Heart left ventricle (tissue), 16 donors: ENCODE data around the gene PILRA. TPM values are rescaled to one million over a fixed set of nuclear protein-coding genes. Genes with fewer than 3 reads are reported as not detected.
"Not testable (repeated sequence)": the region's sequence is repeated elsewhere in the genome, so short reads cannot be mapped to it uniquely, and the experiment has no call there.

ENCODE experiments used
- ATAC-seq, 4 donors: fragments of 200-7000 bp; cut with Tn5 transposase; one replicate each; pipeline ENCODE4 v1.9.1; 2020 to 2022; ENCODE audit warnings: moderate library complexity in 4 of 4, mild to moderate bottlenecking in 3 of 4, moderate number of reproducible peaks in 1 of 4
- DNase-seq, 5 donors: peaks; one replicate each; pipeline ENCODE4 v3.0.0-alpha.2; 2020
- H3K27ac ChIP-seq, 12 donors: fragments of 200-600 bp; sonication (generic) in 4 of 12; one replicate each; pipeline versions ENCODE4 v1.5.0 to v1.8.0; 2016 to 2022; ENCODE audit warnings: mild to moderate bottlenecking in 2 of 12
- H3K27me3 ChIP-seq, 9 donors: fragments of 200-600 bp; sonication (generic) in 2 of 9; one replicate each; pipeline versions ENCODE4 v1.5.1 to v1.8.0; 2016 to 2022; ENCODE audit warnings: mild to moderate bottlenecking in 3 of 9
- H3K36me3 ChIP-seq, 9 donors: fragments of 200-600 bp; sonication (generic) in 2 of 9; one replicate each; pipeline versions ENCODE4 v1.5.0 to v1.8.0; 2018 to 2022; ENCODE audit warnings: mild to moderate bottlenecking in 2 of 9
- H3K4me1 ChIP-seq, 12 donors: fragments of 200-600 bp; sonication (generic) in 4 of 12; one replicate each; pipeline versions ENCODE4 v1.5.0 to v1.8.0; 2016 to 2022; ENCODE audit warnings: mild to moderate bottlenecking in 3 of 12
- H3K4me3 ChIP-seq, 12 donors: fragments of 200-600 bp; sonication (generic) in 4 of 12; one replicate each; pipeline versions ENCODE4 v1.5.0 to v1.8.0; 2017 to 2022; ENCODE audit warnings: mild to moderate bottlenecking in 9 of 12, moderate library complexity in 4 of 12
- H3K9me3 ChIP-seq, 12 donors: fragments of 200-600 bp; sonication (generic) in 4 of 12; one replicate each; pipeline versions ENCODE4 v1.5.0 to v1.8.0; 2016 to 2022; ENCODE audit warnings: mild to moderate bottlenecking in 1 of 12
- POLR2A ChIP-seq, 2 donors: fragments of 450-650 bp; IDR thresholded peaks; one replicate each; pipeline ENCODE4 v1.6.1; 2017; ENCODE audit warnings: antibody characterized with exemption in 2 of 2, mild to moderate bottlenecking in 2 of 2, moderate library complexity in 2 of 2
- WGBS, 4 donors: extraction: QIAGEN DNeasy Blood & Tissue Kit in 2 of 4; methylation state at CpG; one replicate each; pipeline versions ENCODE4 v1.1.5 to v1.1.7; 2013 to 2018; 5-methylcytosine and 5-hydroxymethylcytosine counted together
- intact Hi-C, 10 donors: fragments of 100-400 bp; cut with DNase I; formaldehyde crosslinking; loops; one replicate each; pipeline versions ENCODE4 v1.11.1 to v1.14.2; 2022
- polyA plus RNA-seq, 2 donors: library from polyadenylated mRNA; stranded (reverse); fragments of 200-250 nt; gene quantifications; one replicate each; pipeline ENCODE4 v1.2.3, GENCODE V29; 2013
- total RNA-seq, 9 donors: library from RNA; depleted of rRNA in 2 of 9; stranded (reverse); fragments of >200 nt in 2 of 9; fragmentation: NEBNext Ultra II Directional in 3 of 9; extraction: Animal tissue kit (Norgen Biotek cat#: 25700) in 3 of 9; gene quantifications; one replicate each; pipeline versions ENCODE4 v1.1.0 to v1.2.4, GENCODE V29; 2016 to 2023
- TF ChIP-seq, protein P1 (sequence below), 12 donors: fragments of 200-600 bp; sonication (generic) in 4 of 12; IDR thresholded peaks; one replicate each; pipeline versions ENCODE4 v1.5.0 to v1.8.0; 2018 to 2022; ENCODE audit warnings: antibody characterized with exemption in 12 of 12, mild to moderate bottlenecking in 5 of 12
- donor health status: ischemic (EF 13 %, LVEDD 7.1; RV severe dilation, severe dysfunction).
- donor health status: healthy with polysubstance abuse.
- donor health status: DM: no; HTN: yes; CAD: no.
- donor health status: DM: no; HTN: no; CAD: no.
- donor health status: ischemic (EF 25% LVEDD 6.9; RV normal size, moderate dysfunction).
- donor health status: ischemic (EF 25% LVEDD 5.7; RV mildly dilated, moderate dysfunction).
- donor health status: healthy.
- donor health status: DM: yes; HTN: yes; CAD: no.
- donor health status: ischemic (EF 35%, LVEDD 5.7; RV mildly dilated, moderate dysfunction).
- donor health status: nonischemic (EF 11% LVEDD 7.7; RV severe dilation, severe dysfunction).
- donor health status: DM: yes; HTN: yes; CAD: no.
- donor health status: PGD.
- donor health status: ischemic (EF 29% LVEDD 5.4; RV normal size, mild dysfunction).
- donor health status: nonischemic (EF 23%, LVEDD 6.1; RV moderate dilation, normal function).

PILRA gene
- total and polyA plus RNA-seq, 11 donors: 0.69 to 30.5 (median 3.4) TPM

DNA sequence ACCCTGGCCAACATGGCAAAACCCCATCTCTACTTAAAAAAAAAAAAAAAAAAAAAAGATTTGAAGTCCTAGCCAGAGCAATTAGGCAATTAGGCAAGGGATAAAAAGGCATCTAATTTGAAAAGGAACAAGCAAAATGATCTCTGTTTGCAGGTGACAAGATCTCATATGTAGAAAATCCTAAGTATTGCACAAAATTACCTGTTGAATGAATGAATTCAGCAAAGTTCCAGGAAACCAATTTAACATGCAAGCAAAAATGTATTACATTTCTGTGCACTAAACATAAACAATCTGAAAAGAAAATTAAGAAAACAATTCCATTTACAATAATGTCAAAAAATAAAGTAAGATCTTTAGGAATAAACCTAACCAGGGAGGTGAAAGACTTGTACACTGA lies 10.2 kb upstream of the PILRA start:
- no peak overlapping the region for H3K4me3 ChIP-seq
- TF ChIP-seq, protein P1, sequence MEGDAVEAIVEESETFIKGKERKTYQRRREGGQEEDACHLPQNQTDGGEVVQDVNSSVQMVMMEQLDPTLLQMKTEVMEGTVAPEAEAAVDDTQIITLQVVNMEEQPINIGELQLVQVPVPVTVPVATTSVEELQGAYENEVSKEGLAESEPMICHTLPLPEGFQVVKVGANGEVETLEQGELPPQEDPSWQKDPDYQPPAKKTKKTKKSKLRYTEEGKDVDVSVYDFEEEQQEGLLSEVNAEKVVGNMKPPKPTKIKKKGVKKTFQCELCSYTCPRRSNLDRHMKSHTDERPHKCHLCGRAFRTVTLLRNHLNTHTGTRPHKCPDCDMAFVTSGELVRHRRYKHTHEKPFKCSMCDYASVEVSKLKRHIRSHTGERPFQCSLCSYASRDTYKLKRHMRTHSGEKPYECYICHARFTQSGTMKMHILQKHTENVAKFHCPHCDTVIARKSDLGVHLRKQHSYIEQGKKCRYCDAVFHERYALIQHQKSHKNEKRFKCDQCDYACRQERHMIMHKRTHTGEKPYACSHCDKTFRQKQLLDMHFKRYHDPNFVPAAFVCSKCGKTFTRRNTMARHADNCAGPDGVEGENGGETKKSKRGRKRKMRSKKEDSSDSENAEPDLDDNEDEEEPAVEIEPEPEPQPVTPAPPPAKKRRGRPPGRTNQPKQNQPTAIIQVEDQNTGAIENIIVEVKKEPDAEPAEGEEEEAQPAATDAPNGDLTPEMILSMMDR (IDR thresholded peaks at IDR 0.05): no peak
- TF ChIP-seq POLR2A (IDR thresholded peaks at IDR 0.05): no peak
- H3K4me1 ChIP-seq: peaks cover 0 to 34% (median 0%) of the 10 kb centered on the region in 12 donors
- intact Hi-C loops: no loop called here
- ATAC-seq (no peak), DNase-seq (no peak)
- no peaks in the 10 kb centered on the region for H3K9me3 ChIP-seq
- no peaks in the 10 kb centered on the region for H3K27me3 ChIP-seq
- no peak overlapping the region for H3K27ac ChIP-seq
- H3K36me3 ChIP-seq: peaks cover 0 to 85% (median 62%) of the 10 kb centered on the region in 9 donors

DNA sequence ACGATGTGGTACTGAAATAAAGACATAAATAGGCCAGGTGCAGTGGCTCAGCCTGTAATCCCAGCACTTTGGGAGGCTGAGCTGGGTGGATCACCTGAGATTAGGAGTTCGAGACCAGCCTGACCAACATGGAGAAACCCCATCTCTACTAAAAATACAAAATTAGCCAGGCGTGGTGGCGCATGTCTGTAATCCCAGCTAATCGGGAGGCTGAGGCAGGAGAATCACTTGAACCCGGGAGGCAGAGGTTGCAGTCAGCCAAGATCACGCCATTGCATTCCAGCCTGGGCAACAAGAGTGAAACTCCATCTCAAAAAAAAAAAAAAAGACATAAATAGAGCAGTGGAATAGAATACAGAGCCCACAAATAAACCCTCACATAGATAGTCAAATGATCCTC lies 9.5 kb upstream of the PILRA start:
- Histone ChIP-seq H3K36me3 (peaks cover 0 to 79% (median 55%) of the 10 kb centered on the region in 9 donors), H3K4me1 (peaks cover 0 to 41% (median 0%) of the 10 kb centered on the region in 12 donors)
- H3K4me3 ChIP-seq, intact Hi-C loops, H3K27ac ChIP-seq, ATAC-seq, H3K9me3 ChIP-seq, H3K27me3 ChIP-seq: not testable (repeated sequence)
- WGBS, 4 donors: 95 to 97% (median 96%) methylated on average over 7 of the region's 7 CpGs
- DNase-seq: peak in 1 of 5 donors; percentile 2

- intact Hi-C loops: no loop called here
- no peak for DNase-seq
- TF ChIP-seq, protein P1 (IDR thresholded peaks at IDR 0.05): no peak
- TF ChIP-seq POLR2A (IDR thresholded peaks at IDR 0.05): no peak
- ATAC-seq: no peak
- Histone ChIP-seq H3K4me1 (peaks cover 0 to 46% (median 0%) of the 10 kb centered on the region in 12 donors), H3K27me3 (no peaks in the 10 kb centered on the region), H3K9me3 (no peaks in the 10 kb centered on the region), H3K27ac (no peak overlapping the region), H3K4me3 (no peak overlapping the region), H3K36me3 (peaks cover 0 to 73% (median 52%) of the 10 kb centered on the region in 9 donors)
- 87 to 89% (median 87%) methylated on average over 6 of the region's 6 CpGs for WGBS, 4 donors
Observed at GRCh38 chr7:100364480-100364879, 8.8 kb upstream of the PILRA start.

DNA sequence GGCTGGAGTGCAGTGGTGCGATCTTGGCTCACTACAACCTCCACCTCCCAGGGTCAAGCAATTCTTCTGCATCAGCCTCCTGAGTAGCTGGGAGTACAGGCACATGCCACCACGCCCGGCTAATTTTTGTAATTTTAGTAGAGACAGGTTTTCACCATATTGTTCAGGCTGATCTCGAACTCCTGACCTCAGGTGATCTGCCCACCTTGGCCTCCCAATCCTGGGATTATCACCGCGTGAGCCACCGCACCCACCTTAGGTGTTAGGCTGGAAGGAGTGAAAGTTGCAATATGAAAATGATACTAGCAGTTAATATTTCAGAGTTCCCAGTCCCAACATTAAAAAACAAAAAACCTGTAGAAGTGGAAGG lies 7.3 kb upstream of the PILRA start:
- ATAC-seq, H3K9me3 ChIP-seq, H3K27me3 ChIP-seq, intact Hi-C loops, H3K4me3 ChIP-seq: not testable (repeated sequence)
- Histone ChIP-seq H3K36me3 (peaks cover 0 to 58% (median 38%) of the 10 kb centered on the region in 9 donors), H3K4me1 (peaks cover 0 to 59% (median 0%) of the 10 kb centered on the region in 12 donors), H3K27ac (peak overlapping the region in 1 of 12 donors; percentile 71)
- WGBS, 4 donors: 94 to 97% (median 96%) methylated on average over 7 of the region's 7 CpGs
- DNase-seq: peak in 2 of 5 donors; percentile 3 to 20

DNA sequence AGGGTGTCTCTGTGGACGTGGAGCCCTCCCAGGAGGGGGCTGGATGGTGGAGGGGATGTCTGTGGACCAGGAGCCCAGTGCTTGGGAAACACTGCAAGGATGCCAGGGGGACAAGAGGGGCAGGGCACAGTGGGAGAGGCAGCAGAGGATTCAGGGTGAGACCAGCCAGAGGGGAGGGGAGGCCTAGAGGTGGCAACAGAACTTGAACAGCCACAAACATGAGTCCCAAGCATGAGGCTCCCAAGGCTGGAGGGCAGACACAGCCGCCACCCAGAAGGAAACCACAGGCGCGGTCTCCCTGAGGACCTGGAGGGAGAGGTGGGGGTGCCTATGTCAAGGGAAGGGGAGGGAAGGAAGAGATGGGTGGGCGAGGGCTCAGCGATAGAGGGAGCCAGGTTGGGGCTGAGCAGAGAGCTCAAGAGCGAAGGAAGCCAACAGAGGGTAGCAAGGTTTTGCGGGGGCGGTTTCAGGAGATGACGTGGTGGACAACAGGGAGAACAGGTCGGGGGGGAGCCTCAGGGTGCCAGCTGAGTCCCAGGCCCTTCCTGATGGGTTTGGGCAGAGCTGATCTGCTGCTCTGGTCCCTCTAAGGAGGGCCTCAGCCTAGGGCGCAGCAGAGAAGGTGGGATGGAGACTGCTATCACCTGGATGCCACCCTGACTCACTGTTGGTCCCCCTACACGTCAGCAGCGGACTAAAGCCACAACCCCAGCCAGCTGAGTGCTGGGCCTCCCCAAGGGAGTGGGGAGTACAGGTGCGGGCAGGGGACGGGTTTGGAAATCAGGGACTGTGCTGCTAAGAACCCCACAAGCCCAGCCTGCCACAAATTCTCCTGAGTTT lies 6.7 kb upstream of the PILRA start:
- Histone ChIP-seq H3K27ac (peak overlapping the region in 1 of 12 donors; percentile 88), H3K4me1 (peaks cover 0 to 63% (median 0%) of the 10 kb centered on the region in 12 donors), H3K4me3 (no peak overlapping the region), H3K36me3 (peaks cover 0 to 51% (median 32%) of the 10 kb centered on the region in 9 donors), H3K27me3 (no peaks in the 10 kb centered on the region), H3K9me3 (no peaks in the 10 kb centered on the region)
- DNase-seq (peak in 1 of 5 donors; percentile 26), ATAC-seq (no peak)
- 84 to 89% (median 88%) methylated on average over 16 of the region's 16 CpGs for WGBS, 4 donors
- TF ChIP-seq POLR2A (IDR thresholded peaks at IDR 0.05): no peak
- TF ChIP-seq, protein P1 (IDR thresholded peaks at IDR 0.05): no peak
- intact Hi-C loops: no loop called here
